ENCODE results near the gene CCDC86. TPM values are rescaled to one million over a fixed set of nuclear protein-coding genes. Genes with fewer than 3 reads are reported as not detected.
"Not testable (repeated sequence)": the region's sequence is repeated elsewhere in the genome, so short reads cannot be mapped to it uniquely, and the experiment has no call there.

CCDC86 gene
- 4.7 TPM for total RNA-seq

DNA sequence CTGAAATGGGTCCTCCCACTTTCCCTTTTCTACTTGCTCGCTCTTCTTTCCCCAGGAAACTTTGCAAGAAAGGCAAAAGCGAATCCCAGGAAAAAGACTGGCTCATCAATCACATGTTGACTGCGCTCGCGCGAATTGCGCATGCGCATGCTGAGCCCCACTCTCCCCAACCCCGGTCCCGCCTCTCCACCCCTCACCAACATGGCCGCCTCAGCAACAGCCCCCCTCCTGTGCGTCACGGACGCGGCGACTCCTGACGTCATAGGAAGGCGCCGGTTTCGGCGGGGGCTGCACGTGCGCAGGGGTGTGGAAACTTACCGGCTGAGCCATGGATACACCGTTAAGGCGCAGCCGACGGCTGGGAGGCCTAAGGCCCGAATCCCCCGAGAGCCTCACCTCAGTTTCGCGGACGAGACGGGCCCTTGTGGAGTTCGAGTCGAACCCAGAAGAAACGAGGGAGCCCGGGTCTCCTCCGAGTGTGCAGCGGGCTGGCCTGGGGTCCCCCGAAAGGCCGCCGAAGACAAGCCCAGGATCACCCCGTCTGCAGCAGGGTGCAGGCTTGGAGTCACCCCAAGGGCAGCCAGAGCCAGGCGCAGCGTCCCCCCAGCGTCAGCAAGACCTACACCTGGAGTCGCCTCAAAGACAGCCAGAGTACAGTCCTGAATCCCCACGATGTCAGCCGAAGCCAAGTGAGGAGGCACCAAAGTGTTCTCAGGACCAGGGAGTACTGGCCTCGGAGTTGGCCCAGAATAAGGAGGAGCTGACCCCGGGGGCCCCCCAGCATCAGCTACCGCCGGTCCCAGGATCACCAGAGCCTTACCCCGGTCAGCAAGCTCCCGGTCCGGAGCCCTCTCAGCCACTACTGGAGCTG, at the start of gene CCDC86:
CCDC86 (plus strand) TSS at position 317 of the 871 bp plus-strand sequence; CDS start at position 329, 12 bp downstream.
- peak; percentile 95 for ATAC-seq
- DNase-seq (ENCODE audit: low spot score): peak; percentile 95

- ATAC-seq (no peak), DNase-seq (ENCODE audit: low spot score) (no peak)
These were observed 49.4 kb upstream of the CCDC86 start for GRCh38 chr11:60792521-60792920.

- ATAC-seq (no peak), DNase-seq (ENCODE audit: low spot score) (no peak)
These were observed 46.6 kb upstream of the CCDC86 start for GRCh38 chr11:60795291-60795690.

DNA sequence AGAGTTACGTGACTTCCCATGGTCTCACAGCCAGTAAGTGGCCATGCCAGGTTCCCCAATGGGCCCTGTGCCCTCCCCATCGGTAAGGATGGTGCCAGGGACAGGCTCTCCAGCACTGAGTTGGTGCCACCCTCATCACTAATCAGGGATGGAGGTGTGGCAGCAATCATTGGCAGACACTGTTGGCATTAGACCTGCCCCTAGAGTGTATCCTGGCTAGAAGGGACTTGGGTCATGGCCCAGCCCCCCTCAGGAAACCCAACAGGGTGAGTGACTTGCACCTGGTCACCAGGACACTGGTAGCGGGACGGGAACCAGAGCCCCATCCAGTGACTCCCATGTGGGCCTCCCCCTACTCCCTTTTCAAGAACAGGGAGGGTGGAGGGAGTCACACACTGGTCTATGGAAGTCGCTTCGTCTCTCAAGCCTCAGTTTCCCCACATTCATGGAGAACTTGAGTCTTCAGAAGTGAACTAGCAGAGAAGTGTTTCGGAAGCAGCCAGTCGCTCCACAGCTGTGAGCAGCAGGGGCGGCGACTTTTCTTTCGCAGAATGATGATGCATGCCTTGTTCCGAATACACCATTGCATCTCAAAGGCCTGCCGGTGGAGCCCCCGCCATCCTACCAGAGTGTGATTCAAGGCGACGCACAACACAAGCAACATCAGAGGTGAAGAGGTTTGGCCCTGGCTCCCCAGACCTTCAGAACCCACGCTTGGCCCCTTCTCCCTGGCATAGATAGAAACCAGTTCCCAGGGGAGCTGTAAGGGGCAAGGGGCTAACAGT, 43.9 kb upstream of the CCDC86 start:
- DNase-seq (ENCODE audit: low spot score) (no peak), ATAC-seq (no peak)

DNA sequence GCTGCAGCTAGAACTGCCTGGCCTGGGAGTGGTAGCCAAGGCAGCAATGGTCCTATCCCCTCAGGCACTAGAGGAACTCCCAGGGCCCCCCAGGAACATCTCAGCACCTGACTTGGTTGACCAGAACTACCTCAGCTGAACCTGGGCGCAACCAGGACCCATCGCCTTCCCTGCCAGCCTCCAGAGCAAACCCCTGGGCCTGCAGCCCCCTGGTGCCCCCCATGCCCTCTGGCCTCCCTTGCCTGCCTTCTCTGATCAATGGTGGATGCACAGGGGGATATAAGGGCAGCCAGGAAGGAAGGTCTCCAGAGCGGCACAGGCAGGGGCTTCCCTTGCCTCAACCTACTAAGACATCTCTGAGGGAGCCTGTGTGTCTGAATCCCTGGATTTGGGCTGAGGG, 43.3 kb upstream of the CCDC86 start:
- ATAC-seq: no peak
- DNase-seq (ENCODE audit: low spot score): no peak

- ATAC-seq: no peak
- DNase-seq (ENCODE audit: low spot score): no peak
These were observed 40.7 kb upstream of the CCDC86 start for GRCh38 chr11:60801194-60801593.

DNA sequence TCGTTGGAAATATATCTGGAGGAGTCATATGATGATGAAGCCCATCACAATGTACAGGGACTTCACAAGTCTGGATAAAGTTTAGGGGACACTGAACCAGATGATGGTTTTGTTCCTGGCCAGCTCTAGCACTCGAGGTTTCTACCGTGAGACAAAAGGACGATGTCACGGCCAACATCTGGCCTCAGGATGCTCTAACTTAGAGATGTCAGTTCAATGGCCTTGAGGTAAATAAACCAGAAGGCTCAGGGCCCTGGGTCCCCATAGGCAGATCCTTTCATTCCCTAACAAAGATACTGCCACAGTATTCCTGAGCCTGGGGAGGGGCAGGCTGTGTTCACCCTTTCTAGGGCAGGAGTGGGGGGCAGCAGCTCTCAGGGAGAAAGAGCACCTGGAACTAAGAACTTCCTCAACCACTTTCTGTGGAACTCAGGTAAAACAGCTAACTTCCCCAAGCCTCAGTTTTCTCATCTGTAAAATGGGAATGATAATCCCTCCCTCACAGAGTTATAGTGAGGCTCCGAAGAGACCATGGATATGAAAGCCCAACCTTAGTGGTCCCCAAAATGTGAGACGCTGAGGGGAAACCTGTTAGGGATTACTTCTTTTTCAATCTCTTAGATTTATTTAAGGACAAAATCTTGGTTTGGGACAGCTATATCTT, 38.5 kb upstream of the CCDC86 start:
- DNase-seq (ENCODE audit: low spot score): no peak
- no peak for ATAC-seq

DNA sequence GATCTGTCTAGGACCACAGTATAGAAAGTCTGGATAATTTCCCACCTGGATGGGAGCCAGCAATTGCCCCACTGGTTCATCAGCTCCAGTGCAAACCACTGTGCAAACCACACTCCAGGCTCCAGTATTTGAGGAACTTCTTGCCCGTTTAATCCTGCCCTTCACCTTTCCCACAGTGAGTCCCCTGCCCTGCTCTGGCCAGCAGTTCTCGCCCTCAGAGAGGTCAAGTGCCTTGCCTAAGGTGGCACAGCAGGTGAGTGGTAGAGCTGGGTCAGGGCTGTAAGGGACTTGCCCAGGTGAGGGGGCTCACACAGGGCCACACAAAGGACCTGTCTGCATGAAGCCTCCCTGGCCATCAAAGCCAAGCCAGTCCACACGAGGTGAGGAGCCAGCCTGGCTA, 32.7 kb upstream of the CCDC86 start:
- DNase-seq (ENCODE audit: low spot score): no peak
- ATAC-seq: no peak

DNA sequence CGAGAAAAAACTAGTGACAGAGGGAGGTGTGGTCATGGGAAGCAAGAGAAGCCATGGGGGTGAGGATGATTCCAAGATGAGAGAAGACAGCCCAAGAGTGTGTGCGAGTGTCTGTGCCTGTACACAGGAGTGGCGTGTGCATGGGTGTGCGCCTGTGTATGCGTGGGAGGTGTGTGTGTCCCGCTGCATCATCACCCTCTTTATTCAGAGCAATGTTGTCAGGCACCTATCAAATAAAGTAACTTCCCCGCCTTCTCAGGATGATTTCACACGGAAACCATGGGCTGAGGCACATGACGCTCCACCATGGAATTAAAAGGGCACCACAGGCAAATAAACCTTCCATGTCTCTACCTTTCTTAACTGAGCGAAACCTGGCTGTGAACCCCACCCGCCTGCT, 32.2 kb upstream of the CCDC86 start:
- ATAC-seq: no peak

DNA sequence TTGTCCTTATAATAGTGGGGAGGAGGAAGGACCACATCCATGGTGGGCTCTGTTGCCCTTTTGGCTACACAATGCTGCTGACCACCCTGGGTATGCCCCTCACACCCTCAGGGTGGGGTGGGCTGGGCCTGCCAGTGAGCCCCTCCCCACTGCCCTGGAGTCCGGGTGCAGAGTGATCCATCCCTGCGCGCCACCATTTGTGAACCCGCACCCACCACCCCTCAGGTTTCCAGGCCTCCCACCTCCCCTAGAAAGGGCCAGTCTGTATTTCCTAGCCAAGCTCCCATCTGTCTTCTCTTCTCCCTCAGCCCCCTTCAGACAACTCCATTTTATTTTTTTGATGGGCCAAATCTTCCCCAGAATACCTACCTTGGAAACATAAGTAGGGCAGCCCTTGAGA, 31.8 kb upstream of the CCDC86 start:
- no peak for ATAC-seq
- DNase-seq (ENCODE audit: low spot score): no peak

More for the DNA sequence above, 32.2 kb upstream of the CCDC86 start:
- no peak for DNase-seq (ENCODE audit: low spot score)

GRCh38 chr11:60810569-60810968, 31.3 kb upstream of the CCDC86 start:
- no peak for DNase-seq (ENCODE audit: low spot score)

DNA sequence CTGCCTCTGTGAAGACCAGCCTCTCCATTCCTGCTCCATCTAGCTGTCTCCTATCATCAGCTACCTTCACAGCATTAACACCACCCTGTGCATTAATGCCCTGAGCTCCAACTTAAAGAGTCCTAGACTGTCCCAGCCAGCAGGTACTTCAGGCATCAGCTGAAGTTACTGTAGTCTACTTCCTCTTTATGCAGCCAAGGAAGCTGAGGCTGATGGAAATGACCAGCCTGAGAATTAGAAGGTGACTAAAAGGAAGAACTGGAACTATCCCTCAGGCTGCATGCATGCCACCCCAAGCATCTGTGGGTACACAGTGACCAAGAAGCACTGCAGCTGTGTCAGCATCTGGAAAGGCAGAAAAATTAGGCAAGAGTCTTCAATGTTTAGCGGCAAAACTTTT, 28.6 kb upstream of the CCDC86 start:
- ATAC-seq (no peak), DNase-seq (ENCODE audit: low spot score) (no peak)

More at GRCh38 chr11:60810569-60810968, 31.3 kb upstream of the CCDC86 start:
- ATAC-seq: no peak

DNA sequence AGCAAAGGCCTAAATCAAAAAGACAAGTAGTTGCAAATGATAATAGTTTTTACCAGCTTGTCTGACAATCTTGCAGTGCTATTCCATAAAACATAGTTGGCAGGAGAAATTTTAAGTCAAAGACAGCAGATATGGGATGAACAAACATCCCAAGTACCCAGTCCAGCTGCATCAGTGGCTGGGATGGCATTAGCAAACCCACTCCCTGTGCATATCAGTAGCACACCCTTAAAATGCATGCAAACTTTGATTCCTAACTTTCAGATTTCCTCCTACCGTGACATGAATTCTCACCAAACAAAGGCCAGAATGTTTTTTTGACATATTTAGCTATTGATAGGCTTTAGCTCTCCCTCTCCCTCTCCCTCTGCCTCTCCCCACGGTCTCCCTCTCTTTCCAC, 27.8 kb upstream of the CCDC86 start:
- no peak for DNase-seq (ENCODE audit: low spot score)
- ATAC-seq: no peak

DNA sequence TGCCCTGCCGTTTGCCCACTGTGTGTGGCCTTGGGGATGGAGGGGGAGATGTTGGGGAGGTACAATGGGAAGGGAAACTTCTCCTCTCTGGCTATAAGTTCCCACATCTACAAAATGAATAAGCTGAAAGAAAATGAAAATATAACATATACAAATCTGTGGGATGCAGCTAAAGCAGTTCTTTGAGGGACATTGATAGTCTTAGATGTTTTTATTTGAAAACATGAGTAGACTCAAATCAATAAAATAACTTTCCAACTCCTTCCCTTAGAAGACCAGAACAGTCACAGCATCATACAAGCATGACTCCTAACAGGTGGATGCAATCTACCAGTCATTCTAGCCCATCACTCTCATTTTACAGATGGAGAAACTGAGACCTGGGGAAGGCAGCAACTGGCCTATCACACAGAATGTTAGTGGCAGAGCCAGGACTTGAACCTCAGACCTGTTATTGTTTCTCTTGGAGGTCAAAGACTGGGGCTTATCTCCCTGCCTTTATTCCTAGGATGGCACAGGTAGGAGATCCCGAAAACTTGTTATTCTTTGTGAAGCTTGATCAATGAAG, 25.2 kb upstream of the CCDC86 start:
- no peak for ATAC-seq
- no peak for DNase-seq (ENCODE audit: low spot score)

DNA sequence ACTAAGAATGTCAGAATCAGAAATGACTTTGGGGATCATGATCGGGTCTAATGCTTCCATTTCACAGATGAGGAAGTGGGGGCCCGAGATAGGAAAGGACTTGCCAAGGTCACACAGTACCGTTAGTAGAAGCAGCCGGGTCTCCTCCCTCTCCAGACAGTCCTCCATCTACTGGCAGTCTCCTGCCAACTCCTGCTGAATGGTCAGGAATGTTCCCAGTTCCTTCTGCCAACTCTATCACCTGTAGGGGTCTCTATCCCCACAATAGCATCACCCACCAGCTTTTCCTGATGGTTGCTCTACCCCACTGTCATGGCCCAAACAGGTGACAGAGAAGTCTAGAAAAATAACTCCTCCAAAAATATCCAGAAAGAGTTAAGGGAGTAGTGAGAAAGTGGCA, 23.9 kb upstream of the CCDC86 start:
- DNase-seq (ENCODE audit: low spot score) (no peak), ATAC-seq (no peak)

- DNase-seq (ENCODE audit: low spot score) (no peak), ATAC-seq (no peak)
These were observed 19.9 kb upstream of the CCDC86 start for GRCh38 chr11:60821827-60822599.

DNA sequence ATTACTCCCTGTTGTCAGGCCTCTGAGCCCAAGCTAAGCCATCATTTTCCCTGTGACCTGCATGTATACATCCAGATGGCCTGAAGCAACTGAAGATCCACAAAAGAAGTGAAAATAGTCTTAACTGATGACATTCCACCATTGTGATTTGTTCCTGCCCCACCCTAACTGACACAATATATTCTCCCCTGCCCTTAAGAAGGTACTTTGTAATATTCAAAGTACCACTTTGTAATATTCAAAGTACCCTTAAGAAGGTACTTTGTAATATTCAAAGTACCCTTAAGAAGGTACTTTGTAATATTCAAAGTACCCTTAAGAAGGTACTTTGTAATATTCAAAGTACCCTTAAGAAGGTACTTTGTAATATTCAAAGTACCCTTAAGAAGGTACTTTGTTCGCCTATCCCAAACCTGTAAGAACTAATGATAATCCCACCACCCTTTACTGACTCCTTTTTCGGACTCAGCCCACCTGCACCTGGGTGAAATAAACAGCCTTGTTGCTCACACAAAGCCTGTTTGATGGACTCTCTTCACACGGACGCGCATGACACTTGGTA, 18.1 kb upstream of the CCDC86 start:
- not testable (repeated sequence) for ATAC-seq; DNase-seq (ENCODE audit: low spot score)

- no peak for ATAC-seq
- DNase-seq (ENCODE audit: low spot score): no peak
These were observed 16.8 kb upstream of the CCDC86 start for GRCh38 chr11:60825118-60825517.

GRCh38 chr11:60825790-60826189, 16.1 kb upstream of the CCDC86 start:
- ATAC-seq (no peak), DNase-seq (ENCODE audit: low spot score) (no peak)

Measured in left lobe of liver (tissue), 2 donors.